GM18526 (cell line): ENCODE results near the gene PGLYRP3.

ENCODE experiments used
- POLR2A ChIP-seq: IDR thresholded peaks from 3 replicates; pipeline ENCODE4 v1.6.1; 2011; ENCODE audit not compliant: insufficient read length; ENCODE audit errors: extremely low read depth

The PGLYRP3 gene

GRCh38 chr1:153292740-153293479 is 19.8 kb downstream of the PGLYRP3 start:
- no peak for TF ChIP-seq POLR2A

- TF ChIP-seq POLR2A: no peak
Observed at GRCh38 chr1:153292185-153292584, 20.6 kb downstream of the PGLYRP3 start.

- no peak for TF ChIP-seq POLR2A
Observed at GRCh38 chr1:153291514-153291913, 21.2 kb downstream of the PGLYRP3 start.

GRCh38 chr1:153288634-153289275 is 24.0 kb downstream of the PGLYRP3 start:
- no peak for TF ChIP-seq POLR2A

- TF ChIP-seq POLR2A: no peak
Observed at GRCh38 chr1:153277852-153278251, 34.9 kb downstream of the PGLYRP3 start.

- TF ChIP-seq POLR2A: no peak
Observed at GRCh38 chr1:153272186-153272585, 40.6 kb downstream of the PGLYRP3 start.

GRCh38 chr1:153271711-153272110 is 41.0 kb downstream of the PGLYRP3 start:
- TF ChIP-seq POLR2A: no peak

- TF ChIP-seq POLR2A: no peak
Observed at GRCh38 chr1:153265457-153265856, 47.3 kb downstream of the PGLYRP3 start.

GRCh38 chr1:153262462-153263157 is 50.1 kb downstream of the PGLYRP3 start:
- TF ChIP-seq POLR2A: no peak

GRCh38 chr1:153262070-153262366 is 50.7 kb downstream of the PGLYRP3 start:
- TF ChIP-seq POLR2A: no peak

- TF ChIP-seq POLR2A: no peak
Observed at GRCh38 chr1:153261281-153262069, 51.3 kb downstream of the PGLYRP3 start.

- TF ChIP-seq POLR2A: no peak
Observed at GRCh38 chr1:153260585-153261280, 52.0 kb downstream of the PGLYRP3 start.

GRCh38 chr1:153259387-153259786 is 53.4 kb downstream of the PGLYRP3 start, which contains the start of gene LORICRIN:
Gene LORICRIN (plus strand): TSS chr1:153259687. CDS start chr1:153260950, 1,263 bp downstream.
- no peak for TF ChIP-seq POLR2A

GRCh38 chr1:153253693-153254092 is 59.1 kb downstream of the PGLYRP3 start:
- no peak for TF ChIP-seq POLR2A

- TF ChIP-seq POLR2A: no peak
Observed at GRCh38 chr1:153253076-153253475, 59.7 kb downstream of the PGLYRP3 start.
